Upper lobe of left lung (tissue), 6 donors: ENCODE data around the gene AGBL5. TPM values are rescaled to one million over a fixed set of nuclear protein-coding genes. Genes with fewer than 3 reads are reported as not detected.

Experiments
- ATAC-seq, 2 donors: fragments of 200-7000 bp; cut with Tn5 transposase; one replicate each; pipeline ENCODE4 v1.9.1; 2022; ENCODE audit warnings: mild to moderate bottlenecking in 2 of 2, moderate library complexity in 2 of 2; ENCODE audit not compliant: low FRiP score in 2 of 2
- DNase-seq, 2 donors: peaks; one replicate each; pipeline ENCODE4 v3.0.0-alpha.2; 2019 to 2020
- H3K27ac ChIP-seq, 4 donors: fragments of 200-600 bp; sonication (generic); one replicate each; pipeline ENCODE4 v1.5.1; 2016 to 2019
- H3K27me3 ChIP-seq, 4 donors: fragments of 200-600 bp; sonication (generic); one replicate each; pipeline ENCODE4 v1.5.1; 2017 to 2019
- H3K36me3 ChIP-seq, 4 donors: fragments of 200-600 bp; sonication (generic); one replicate each; pipeline ENCODE4 v1.5.1; 2016 to 2019
- H3K4me1 ChIP-seq, 4 donors: fragments of 200-600 bp; sonication (generic); one replicate each; pipeline ENCODE4 v1.5.1; 2018 to 2019
- H3K4me3 ChIP-seq, 4 donors: fragments of 200-600 bp; sonication (generic); one replicate each; pipeline ENCODE4 v1.5.1; 2017 to 2019; ENCODE audit warnings: mild to moderate bottlenecking in 2 of 4, moderate library complexity in 1 of 4
- H3K9me3 ChIP-seq, 4 donors: fragments of 200-600 bp; sonication (generic); one replicate each; pipeline ENCODE4 v1.5.1; 2018 to 2019
- EP300 ChIP-seq, 4 donors: sonication (generic); formaldehyde crosslinking; IDR thresholded peaks; one replicate each; pipeline ENCODE4 v1.5.1; 2017; ENCODE audit warnings: antibody characterized with exemption in 4 of 4, control low read depth in 2 of 4
- POLR2A ChIP-seq, 4 donors: fragments of 450-650 bp; IDR thresholded peaks; one replicate each; pipeline ENCODE4 v1.5.1; 2016 to 2017; ENCODE audit warnings: antibody characterized with exemption in 4 of 4, mild to moderate bottlenecking in 2 of 4
- POLR2AphosphoS5 ChIP-seq, 2 donors: sonication (generic); formaldehyde crosslinking; IDR thresholded peaks; one replicate each; pipeline ENCODE4 v1.5.1; 2017; ENCODE audit warnings: antibody characterized with exemption in 2 of 2
- WGBS, 2 donors: methylation state at CpG; one replicate each; pipeline ENCODE4 v1.1.5; 2017 to 2018; 5-methylcytosine and 5-hydroxymethylcytosine counted together
- total RNA-seq, 6 donors: library from RNA; depleted of rRNA in 4 of 6; stranded (reverse); fragments of >200 nt in 4 of 6; gene quantifications; one replicate each; pipeline versions ENCODE4 v1.1.0 to v1.2.1, GENCODE V29; 2016 to 2021
- TF ChIP-seq, protein P1 (sequence below), 6 experiments: fragments of 450-650 bp in 4 of 6; fragments of 200-600 bp in 2 of 6; sonication (generic) in 2 of 6; IDR thresholded peaks; one replicate each; pipeline ENCODE4 v1.5.1; 2016 to 2019; ENCODE audit warnings: antibody characterized with exemption in 6 of 6
- donor health status: DM: no; HTN: no; CAD: no; lungs with moderate emphysema.
- donor health status: DM: no; HTN: yes; CAD: no; lungs with severe emphysema.

AGBL5 gene
- total RNA-seq, 6 donors from 2014 or later, result 7.8 to 17.6 (median 14.3) TPM

DNA sequence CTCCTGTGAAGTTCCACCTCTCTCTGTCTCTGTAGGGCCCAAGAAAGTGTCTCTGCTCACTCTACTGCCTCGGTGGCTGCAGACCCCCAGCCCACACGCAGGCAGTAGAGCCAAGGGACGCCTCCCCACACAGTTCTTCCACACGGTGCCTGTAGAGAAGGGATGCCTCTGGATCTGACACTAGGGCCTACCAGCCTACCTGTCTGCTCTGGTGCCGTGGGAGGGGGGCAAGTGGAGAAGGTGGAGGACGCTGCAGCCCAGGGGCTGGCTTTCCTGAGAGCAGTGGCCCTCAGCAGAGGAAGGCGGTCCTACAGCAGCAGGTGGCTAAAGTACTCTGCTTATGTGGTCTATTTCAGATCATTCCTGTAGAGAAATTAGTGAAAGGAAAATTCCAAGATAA, 27.7 kb upstream of the AGBL5 start:
- Histone ChIP-seq H3K4me3 (no peak overlapping the region), H3K27ac (no peak overlapping the region), H3K9me3 (no peaks in the 10 kb centered on the region), H3K27me3 (no peaks in the 10 kb centered on the region), H3K36me3 (peaks cover 0 to 54% (median 27%) of the 10 kb centered on the region in 4 donors), H3K4me1 (peaks cover 0 to 12% (median 4%) of the 10 kb centered on the region in 4 donors)
- ATAC-seq, result no peak
- DNase-seq, result no peak
- TF ChIP-seq POLR2A (IDR thresholded peaks at IDR 0.05), result no peak
- TF ChIP-seq EP300 (IDR thresholded peaks at IDR 0.05), result no peak
- TF ChIP-seq POLR2AphosphoS5 (IDR thresholded peaks at IDR 0.05), result no peak
- TF ChIP-seq, protein P1, sequence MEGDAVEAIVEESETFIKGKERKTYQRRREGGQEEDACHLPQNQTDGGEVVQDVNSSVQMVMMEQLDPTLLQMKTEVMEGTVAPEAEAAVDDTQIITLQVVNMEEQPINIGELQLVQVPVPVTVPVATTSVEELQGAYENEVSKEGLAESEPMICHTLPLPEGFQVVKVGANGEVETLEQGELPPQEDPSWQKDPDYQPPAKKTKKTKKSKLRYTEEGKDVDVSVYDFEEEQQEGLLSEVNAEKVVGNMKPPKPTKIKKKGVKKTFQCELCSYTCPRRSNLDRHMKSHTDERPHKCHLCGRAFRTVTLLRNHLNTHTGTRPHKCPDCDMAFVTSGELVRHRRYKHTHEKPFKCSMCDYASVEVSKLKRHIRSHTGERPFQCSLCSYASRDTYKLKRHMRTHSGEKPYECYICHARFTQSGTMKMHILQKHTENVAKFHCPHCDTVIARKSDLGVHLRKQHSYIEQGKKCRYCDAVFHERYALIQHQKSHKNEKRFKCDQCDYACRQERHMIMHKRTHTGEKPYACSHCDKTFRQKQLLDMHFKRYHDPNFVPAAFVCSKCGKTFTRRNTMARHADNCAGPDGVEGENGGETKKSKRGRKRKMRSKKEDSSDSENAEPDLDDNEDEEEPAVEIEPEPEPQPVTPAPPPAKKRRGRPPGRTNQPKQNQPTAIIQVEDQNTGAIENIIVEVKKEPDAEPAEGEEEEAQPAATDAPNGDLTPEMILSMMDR (IDR thresholded peaks at IDR 0.05), result no peak
- WGBS, 2 donors, result 91 to 98% methylated on average over 7 of the region's 7 CpGs

DNA sequence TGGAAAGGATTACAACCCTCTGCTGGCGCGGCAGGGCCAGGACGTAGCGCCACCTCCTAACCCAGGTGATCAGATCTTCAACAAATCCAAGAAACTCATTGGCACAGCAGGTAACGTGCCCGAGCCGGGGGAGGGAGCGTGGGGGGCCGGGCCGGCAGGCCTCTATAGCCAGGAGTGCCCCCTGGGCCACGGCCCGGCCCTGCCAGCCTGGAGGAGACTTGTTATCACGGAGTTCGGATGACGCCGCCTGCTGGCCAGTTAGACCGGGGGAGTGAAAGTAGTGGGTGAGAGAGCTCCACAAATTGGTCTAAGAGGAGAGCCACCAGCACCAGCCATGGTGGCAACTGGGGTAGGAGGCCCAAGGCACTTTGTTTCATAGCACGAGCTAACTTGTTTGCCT, 27.3 kb upstream of the AGBL5 start:
- WGBS, 2 donors, result 87 to 90% methylated on average over 17 to 18 of the region's 18 CpGs
- peaks cover 0 to 12% (median 4%) of the 10 kb centered on the region in 4 donors for H3K4me1 ChIP-seq
- H3K9me3 ChIP-seq, result no peaks in the 10 kb centered on the region
- H3K36me3 ChIP-seq, result peaks cover 0 to 54% (median 27%) of the 10 kb centered on the region in 4 donors
- no peak overlapping the region for H3K27ac ChIP-seq
- TF ChIP-seq POLR2A (IDR thresholded peaks at IDR 0.05) (no peak), POLR2AphosphoS5 (IDR thresholded peaks at IDR 0.05) (no peak), EP300 (IDR thresholded peaks at IDR 0.05) (no peak)
- TF ChIP-seq, protein P1 (IDR thresholded peaks at IDR 0.05), result no peak
- ATAC-seq, result no peak
- no peak overlapping the region for H3K4me3 ChIP-seq
- H3K27me3 ChIP-seq, result no peaks in the 10 kb centered on the region
- DNase-seq, result peak in 1 of 2 donors; percentile 74

DNA sequence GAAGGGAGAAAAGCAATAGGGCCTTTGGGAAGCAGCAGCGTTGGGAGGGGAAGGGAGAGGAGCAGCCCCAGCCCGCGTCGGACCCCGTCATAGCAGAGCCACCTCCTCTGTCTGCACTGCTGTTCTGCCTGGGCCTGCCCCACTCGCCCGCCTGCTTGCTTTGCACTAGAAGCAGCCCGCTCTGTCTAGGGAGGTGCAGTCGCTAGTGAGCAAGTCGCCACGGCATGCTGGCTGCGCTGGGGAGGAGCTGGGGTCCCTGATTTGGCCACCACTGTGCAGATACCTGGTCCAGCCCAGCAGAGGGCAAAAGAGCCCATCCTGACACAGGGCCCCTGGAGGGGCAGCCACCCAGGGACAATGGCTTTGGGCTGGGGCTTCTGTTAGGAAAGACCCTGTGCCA, 26.7 kb upstream of the AGBL5 start:
- Histone ChIP-seq H3K4me1 (peaks cover 0 to 12% (median 4%) of the 10 kb centered on the region in 4 donors), H3K27ac (no peak overlapping the region), H3K27me3 (no peaks in the 10 kb centered on the region), H3K36me3 (peaks cover 0 to 54% (median 27%) of the 10 kb centered on the region in 4 donors), H3K9me3 (no peaks in the 10 kb centered on the region), H3K4me3 (no peak overlapping the region)
- no peak for TF ChIP-seq POLR2A (IDR thresholded peaks at IDR 0.05)
- no peak for TF ChIP-seq EP300 (IDR thresholded peaks at IDR 0.05)
- TF ChIP-seq, protein P1 (IDR thresholded peaks at IDR 0.05), result no peak
- no peak for TF ChIP-seq POLR2AphosphoS5 (IDR thresholded peaks at IDR 0.05)
- WGBS, 2 donors, result 89 to 91% methylated on average over 5 to 12 of the region's 12 CpGs
- ATAC-seq, result no peak
- peak in 1 of 2 donors; percentile 72 for DNase-seq

DNA sequence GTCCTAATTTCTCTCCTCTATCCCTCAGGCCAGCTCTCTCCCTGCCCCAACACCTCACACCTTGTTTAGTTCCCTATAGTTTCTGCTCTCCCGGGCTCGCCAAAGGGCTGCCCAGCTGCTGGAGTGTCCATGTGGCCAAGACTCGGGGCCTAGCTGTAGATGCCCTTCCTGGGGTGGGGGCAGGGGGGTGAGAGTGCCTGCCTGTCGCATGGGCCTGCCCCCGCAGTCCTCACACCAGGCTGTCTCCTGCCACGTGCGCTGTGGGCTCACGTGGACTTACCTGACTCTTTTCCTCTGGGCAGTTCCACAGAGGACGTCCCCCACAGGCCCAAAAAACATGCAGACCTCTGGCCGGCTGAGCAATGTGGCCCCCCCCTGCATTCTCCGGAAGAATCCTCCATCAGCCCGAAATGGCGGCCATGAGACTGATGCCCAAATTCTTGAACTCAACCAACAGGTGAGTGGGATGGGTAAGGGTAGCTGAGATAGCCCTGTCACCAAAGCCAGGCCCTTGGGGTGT, 26.1 kb upstream of the AGBL5 start:
- no peaks in the 10 kb centered on the region for H3K9me3 ChIP-seq
- no peak for DNase-seq
- no peaks in the 10 kb centered on the region for H3K27me3 ChIP-seq
- ATAC-seq, result no peak
- TF ChIP-seq EP300 (IDR thresholded peaks at IDR 0.05), result no peak
- no peak for TF ChIP-seq POLR2A (IDR thresholded peaks at IDR 0.05)
- no peak for TF ChIP-seq POLR2AphosphoS5 (IDR thresholded peaks at IDR 0.05)
- TF ChIP-seq, protein P1 (IDR thresholded peaks at IDR 0.05), result no peak
- H3K36me3 ChIP-seq, result peaks cover 0 to 54% (median 27%) of the 10 kb centered on the region in 4 donors
- no peak overlapping the region for H3K27ac ChIP-seq
- 92 to 95% methylated on average over 13 of the region's 13 CpGs for WGBS, 2 donors
- peaks cover 0 to 8% (median 4%) of the 10 kb centered on the region in 4 donors for H3K4me1 ChIP-seq
- H3K4me3 ChIP-seq, result no peak overlapping the region
